Measurements from ENCODE around the gene BNIP5.

GRCh38 chr6:36380166-36380565, 43.5 kb upstream of the BNIP5 start:
- TF ChIP-seq CTCF (IDR thresholded peaks at IDR 0.05; ENCODE audit: low read depth, low read length): no peak
- no peak for TF ChIP-seq EZH2phosphoT487 (IDR thresholded peaks at IDR 0.05; ENCODE audit: low read depth)
